GM10266 (cell line): ENCODE results near the gene PLXNA2.

Experiments
- DNase-seq: peaks from one replicate; pipeline ENCODE4 v3.0.0; 2012; ENCODE audit errors: extremely low spot score
- TF ChIP-seq, protein P1 (sequence below): IDR thresholded peaks from 2 replicates; pipeline ENCODE4 v1.5.1; 2012; ENCODE audit warnings: mild to moderate bottlenecking, low read depth; ENCODE audit not compliant: control insufficient read depth, insufficient read depth; ENCODE audit errors: missing control alignments

PLXNA2 gene

DNA sequence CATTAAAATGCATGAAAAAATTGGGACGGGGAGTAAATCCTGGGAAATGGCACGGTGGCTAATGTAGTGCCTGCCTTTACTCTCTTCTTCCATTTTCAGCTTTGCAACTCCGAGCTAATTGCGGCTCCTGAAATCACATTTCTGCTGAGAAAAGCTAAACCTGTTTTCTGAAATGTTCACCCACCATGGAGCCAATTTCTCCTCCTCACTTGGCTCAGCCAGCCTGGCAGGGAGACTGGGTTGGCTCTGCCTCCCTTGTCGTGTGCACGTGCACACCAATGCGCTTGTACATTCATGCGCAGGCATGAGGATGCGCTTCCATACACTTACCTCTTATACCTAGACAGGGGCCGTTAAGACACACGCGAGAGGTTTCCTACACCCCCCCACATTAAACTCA, 165.4 kb downstream of the PLXNA2 start:
- no peak for DNase-seq
- TF ChIP-seq, protein P1, sequence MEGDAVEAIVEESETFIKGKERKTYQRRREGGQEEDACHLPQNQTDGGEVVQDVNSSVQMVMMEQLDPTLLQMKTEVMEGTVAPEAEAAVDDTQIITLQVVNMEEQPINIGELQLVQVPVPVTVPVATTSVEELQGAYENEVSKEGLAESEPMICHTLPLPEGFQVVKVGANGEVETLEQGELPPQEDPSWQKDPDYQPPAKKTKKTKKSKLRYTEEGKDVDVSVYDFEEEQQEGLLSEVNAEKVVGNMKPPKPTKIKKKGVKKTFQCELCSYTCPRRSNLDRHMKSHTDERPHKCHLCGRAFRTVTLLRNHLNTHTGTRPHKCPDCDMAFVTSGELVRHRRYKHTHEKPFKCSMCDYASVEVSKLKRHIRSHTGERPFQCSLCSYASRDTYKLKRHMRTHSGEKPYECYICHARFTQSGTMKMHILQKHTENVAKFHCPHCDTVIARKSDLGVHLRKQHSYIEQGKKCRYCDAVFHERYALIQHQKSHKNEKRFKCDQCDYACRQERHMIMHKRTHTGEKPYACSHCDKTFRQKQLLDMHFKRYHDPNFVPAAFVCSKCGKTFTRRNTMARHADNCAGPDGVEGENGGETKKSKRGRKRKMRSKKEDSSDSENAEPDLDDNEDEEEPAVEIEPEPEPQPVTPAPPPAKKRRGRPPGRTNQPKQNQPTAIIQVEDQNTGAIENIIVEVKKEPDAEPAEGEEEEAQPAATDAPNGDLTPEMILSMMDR = no peak

DNA sequence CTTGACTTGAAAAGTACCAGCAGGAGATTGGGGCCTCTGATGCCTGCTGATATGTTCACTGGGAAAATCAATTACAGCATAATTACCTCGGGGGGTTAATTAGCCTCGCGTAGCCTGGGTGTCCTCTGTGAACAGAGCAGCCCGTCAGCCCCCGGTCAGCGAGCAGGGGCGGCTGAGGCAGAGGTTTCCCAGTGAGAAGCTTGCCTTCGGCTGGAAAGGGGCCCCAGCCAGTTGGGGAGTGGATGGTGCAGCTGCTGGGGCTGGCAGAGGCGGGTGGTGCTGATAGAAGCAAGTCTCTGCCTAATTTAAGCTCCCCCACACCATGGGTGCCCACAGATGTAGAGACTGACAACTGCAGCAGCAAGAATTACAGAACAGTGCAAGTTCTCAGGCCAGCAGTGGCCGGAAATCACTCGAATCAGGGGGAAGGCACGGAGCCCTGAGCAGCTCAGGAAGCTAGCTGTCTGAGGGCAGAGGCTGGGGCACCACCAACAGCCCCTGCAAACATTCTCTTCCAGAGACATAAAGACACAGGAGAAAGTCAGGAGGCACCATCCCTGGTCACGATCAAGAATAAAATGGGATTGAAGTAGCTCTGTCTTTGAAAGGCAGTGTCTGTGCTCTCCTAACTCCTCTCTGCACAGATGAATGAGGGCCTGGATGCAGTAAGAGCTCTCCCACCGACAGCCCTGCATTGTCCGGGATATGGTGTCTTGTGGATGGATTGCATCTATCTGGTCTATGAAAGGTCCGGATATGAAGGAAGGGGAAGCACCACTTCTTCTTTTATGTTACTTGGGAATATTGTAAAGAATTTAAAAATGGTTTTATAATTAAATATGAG, 166.7 kb downstream of the PLXNA2 start:
- TF ChIP-seq, protein P1 = no peak
- no peak for DNase-seq

DNA sequence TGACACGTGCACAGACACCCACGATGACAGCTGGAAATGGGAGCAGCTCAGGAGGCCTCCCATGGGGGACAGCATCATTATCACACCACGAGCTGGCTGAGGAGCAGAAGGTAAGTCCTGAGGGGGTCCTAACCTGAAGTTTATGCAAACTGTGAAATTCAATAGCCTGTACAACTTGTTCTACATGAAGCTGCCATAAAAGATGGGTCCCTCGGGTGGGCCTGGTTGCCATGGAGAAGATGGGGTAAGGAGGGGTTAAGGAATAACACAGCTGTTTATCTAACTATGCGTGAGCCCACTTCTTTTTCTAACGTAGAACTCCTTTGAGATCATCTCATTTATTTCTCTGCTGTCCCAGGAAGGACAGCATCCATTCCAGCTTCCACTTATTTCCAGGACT, 169.8 kb downstream of the PLXNA2 start:
- no peak for DNase-seq
- TF ChIP-seq, protein P1 = no peak

DNA sequence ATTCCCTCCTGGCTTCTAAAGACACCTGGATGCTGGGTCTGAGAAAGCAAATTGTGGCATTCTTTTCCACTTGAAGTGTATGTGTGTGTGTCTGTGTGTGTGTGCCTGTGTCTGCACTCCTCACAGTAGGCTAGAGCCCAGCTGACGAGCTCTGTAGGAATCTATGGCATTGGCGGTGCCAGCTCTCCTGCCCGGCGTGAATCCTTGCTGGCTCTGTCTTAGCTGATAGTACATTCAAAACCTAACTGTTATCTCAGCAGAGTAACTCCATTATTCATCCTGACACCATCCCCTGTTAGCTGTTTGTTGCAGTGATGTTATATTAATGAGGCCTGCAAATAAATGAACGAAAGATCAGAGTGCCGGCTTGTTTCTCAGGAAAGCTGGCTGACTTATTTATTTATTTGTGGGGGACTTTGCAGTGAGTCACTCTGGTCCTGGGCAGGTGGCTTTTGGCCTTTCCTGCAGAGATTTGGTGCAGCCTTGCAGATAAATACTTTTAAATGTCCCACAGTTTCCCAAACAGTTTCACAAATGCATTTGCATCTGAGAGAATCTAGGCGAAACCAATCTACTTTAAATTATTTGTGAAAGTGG, 172.7 kb downstream of the PLXNA2 start:
- TF ChIP-seq, protein P1 = no peak
- DNase-seq = no peak

DNA sequence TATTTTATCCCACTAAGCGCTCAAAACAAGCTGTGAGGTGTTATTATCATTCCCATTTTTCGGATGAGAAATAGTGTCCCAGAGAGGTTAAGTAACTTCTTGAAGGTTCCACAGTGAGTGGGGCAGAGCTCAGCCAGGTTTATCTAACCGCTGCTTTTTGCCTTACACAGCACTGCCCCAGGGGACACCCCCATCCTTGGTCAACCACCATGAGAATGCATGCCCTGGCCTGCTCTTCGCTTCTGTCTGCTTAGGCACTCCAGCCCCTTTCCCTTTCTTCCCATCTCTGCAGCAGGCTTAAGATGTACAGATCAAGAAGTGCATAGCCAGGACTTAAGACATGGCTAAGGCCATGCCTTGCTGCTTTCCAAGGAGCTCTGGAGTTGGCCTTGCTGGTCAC, 174.3 kb downstream of the PLXNA2 start:
- no peak for DNase-seq
- TF ChIP-seq, protein P1 = no peak

DNA sequence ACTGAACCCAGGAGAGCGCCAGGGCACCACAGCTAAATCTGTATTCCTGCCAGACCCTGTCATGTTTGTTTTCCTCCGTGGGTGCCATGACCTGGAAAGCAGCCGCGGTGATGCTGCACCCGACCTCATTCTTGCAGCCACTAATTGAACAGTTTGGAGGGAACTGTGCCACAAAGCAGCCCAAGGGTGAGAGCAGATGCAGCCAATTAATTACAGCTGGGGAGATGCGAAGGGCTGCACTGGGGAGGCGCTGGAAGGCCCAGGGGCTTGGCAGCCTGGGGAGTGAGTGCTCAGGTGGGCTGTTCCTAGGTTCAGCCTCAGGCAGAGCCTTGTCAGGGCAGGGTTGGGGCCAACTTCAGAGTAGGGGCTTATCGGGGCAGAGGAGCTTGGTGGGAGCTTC, 174.9 kb downstream of the PLXNA2 start:
- DNase-seq = no peak
- TF ChIP-seq, protein P1 = no peak

DNA sequence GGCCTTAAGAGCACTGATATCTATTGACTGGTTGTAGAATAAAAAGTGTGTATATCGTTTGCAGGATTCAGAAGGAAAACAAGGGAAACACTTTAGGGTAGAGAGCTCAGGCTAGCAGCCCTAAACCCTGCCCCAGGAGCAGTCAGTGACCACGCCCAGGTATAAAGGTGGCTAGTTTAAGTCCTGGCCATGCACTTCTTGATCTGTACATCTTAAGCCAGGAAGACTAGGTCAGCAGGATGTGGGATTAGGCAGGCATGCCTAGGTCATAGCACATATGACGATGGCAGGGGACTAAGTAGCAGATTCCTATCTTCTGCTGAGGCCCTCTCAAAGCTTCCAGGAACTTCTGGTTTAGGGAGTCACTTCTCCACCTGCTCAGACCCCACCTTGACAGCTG, 175.3 kb downstream of the PLXNA2 start:
- TF ChIP-seq, protein P1 = no peak
- no peak for DNase-seq
